Neural progenitor cell (in vitro differentiated cells): Measurements from ENCODE around the gene ZNF280A.

Experiments used
- CTCF ChIP-seq: fragments of 200-600 bp; sonication (generic); IDR thresholded peaks from 2 replicates; pipeline ENCODE4 v1.5.1; 2017; ENCODE audit warnings: antibody characterized with exemption, mild to moderate bottlenecking
- EZH2 ChIP-seq: fragments of 200-600 bp; sonication (generic); IDR thresholded peaks from 2 replicates; pipeline ENCODE4 v1.6.1; 2017; ENCODE audit warnings: antibody characterized with exemption, mild to moderate bottlenecking, moderate library complexity
- EZH2phosphoT487 ChIP-seq: fragments of 200-600 bp; sonication (generic); IDR thresholded peaks from 2 replicates; pipeline ENCODE4 v1.6.1; 2017; ENCODE audit warnings: antibody characterized with exemption

GRCh38 chr22:22498267-22498666, 21.8 kb downstream of the ZNF280A start:
- no peak for TF ChIP-seq CTCF
- TF ChIP-seq EZH2, result no peak
- no peak for TF ChIP-seq EZH2phosphoT487
